GM10266 (cell line): ENCODE measurements around the gene BNC2.

Source experiments
- DNase-seq: peaks from one replicate; pipeline ENCODE4 v3.0.0; 2012; ENCODE audit errors: extremely low spot score
- CTCF ChIP-seq: IDR thresholded peaks from 2 replicates; pipeline ENCODE4 v1.5.1; 2012; ENCODE audit warnings: mild to moderate bottlenecking, low read depth; ENCODE audit not compliant: control insufficient read depth, insufficient read depth; ENCODE audit errors: missing control alignments

BNC2 gene

DNA sequence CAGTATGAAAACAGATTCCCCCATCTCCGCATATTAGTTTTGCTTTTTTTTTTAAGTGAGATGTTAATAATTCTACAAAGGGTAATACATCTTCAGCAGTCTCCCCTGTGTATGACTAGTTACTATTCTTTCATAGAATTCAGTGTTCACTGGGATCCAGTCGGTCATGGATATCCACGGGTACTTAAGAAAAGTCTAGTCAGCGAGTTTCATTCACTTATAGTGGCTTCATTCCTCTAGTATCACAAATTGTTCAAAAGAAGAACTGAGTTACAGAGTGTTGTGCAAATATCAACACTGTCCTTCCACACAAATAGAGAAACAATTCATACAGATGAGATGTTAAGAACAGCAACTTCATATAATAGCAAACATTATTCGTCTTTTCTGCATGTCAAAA, 35.7 kb downstream of the BNC2 start:
- TF ChIP-seq CTCF: no peak
- no peak for DNase-seq

DNA sequence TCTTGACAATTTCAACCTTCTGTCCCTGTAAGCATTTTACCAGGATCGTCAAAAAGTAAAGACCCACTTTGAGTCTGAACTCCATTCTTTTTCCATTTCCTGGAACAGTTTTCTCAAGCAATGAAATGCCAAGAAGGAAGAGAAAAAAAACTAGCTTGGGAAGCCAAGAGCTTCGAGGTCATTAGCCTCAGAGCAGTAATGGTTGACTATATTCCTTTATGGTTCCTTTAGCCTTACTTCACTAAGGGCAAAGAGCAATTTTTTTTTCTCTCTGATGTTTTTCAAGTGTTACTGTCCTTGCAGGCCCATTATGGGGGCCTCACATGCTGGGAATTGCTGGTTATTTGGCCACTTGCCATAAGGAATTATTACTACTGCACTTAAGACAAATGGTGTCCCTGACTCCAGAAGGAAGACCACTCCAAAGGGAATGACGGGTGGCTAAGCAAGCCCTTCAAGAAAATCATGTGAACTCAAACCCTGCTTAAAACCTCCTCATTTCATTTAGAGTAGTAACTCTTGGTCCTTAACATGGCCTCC, 37.1 kb downstream of the BNC2 start:
- DNase-seq: no peak
- TF ChIP-seq CTCF: no peak

- DNase-seq: no peak
- TF ChIP-seq CTCF: no peak
These were observed 38.4 kb downstream of the BNC2 start for GRCh38 chr9:16832101-16832500.

- no peak for DNase-seq
- TF ChIP-seq CTCF: no peak
These were observed 39.7 kb downstream of the BNC2 start for GRCh38 chr9:16830806-16831205.

DNA sequence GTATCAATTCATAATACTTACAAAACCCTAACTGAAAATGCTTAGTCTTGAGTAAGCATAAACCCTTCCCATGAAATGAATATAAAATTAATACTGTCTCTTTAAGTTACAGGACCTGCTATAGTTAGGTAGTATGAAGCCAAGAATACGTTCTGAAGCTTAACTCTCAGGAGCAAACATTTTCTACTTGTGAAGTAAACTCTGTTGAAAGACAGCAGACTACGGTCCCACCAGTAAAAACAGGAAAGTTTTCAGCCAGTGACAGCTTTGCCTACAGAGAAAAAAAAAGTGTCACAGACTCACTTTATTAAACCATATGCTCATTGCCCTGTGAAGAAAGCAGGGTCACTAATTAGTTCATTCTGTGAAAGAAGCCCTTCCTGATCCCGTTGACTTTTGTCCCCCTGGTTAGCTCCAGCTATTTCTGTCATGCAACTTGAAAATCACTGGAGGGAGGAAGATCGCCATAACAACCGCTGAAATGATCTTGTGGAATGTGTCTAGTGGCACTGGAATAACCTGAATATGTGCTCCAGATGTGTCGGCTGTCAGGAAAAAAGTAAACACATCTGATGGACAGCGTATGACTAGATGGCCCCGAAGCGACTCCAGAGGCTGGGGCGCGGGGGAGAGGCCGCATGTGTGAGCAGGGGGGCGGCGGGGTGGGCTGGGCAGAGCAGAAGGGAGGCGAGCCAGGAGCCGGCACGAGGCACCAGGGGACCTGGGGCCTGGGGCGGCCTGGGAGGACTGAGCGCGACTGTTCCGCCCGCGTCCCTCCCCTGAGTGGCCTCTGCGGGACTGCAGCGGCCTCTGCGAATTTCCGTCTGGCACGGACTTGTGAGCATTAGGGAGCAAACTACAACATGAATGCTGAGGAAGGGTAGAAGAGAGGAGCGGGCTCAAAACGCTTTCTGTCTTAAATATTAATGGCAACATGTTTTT, 41.9 kb downstream of the BNC2 start:
- TF ChIP-seq CTCF: no peak
- no peak for DNase-seq

DNA sequence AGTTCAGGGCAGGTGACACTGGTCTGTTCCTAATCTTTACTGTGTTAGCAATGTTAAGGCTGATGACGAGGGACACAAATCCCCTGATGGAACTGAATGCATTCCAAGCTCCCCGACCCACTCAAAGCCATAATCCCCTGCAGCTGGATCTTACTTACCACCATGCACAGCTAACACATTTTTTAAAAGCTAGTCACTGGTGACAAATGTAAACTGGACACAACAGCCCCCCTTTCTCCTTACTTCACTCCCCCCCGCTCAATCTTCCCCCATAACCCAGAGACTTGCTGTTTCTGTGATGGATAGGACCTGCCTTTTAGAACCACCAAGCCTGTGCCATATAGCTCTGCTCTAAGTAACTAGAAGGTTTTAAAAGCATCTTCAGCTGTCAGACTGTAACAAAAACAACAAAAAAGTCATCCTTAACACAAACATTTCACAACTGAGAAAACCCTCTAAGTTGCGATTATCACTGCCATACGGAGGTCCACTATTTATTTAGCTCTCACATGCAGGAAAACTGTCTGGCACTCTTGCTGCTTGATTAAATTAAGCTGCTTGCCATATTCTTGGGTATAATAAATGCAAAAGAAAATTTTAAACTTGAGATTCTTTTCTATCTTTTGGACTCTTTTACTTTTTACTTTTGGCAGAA, 44.4 kb downstream of the BNC2 start:
- DNase-seq: no peak
- TF ChIP-seq CTCF: no peak

- DNase-seq: no peak
- TF ChIP-seq CTCF: no peak
These were observed 45.1 kb downstream of the BNC2 start for GRCh38 chr9:16825331-16825725.
